Measurements from ENCODE around the gene MED27. TPM values are rescaled to one million over a fixed set of nuclear protein-coding genes. Genes with fewer than 3 reads are reported as not detected.

Gene MED27
- total RNA-seq, 1 donor, result 25.7 TPM

- H3K36me3 ChIP-seq (ENCODE audit: insufficient read depth, low read length), result peaks cover 8% of the 10 kb centered on the region
- H3K27ac ChIP-seq (ENCODE audit: low read depth, low read length), result no peak overlapping the region
- H2AFZ ChIP-seq (ENCODE audit: low read length), result no peak overlapping the region
- H3K4me2 ChIP-seq (ENCODE audit: insufficient read depth, low read length), result no peak overlapping the region
- no peaks in the 10 kb centered on the region for H3K27me3 ChIP-seq (ENCODE audit: insufficient read depth, low read length)
- DNase-seq (ENCODE audit: insufficient read length, low spot score, missing footprints), result peak; percentile 34
- TF ChIP-seq, protein P1, sequence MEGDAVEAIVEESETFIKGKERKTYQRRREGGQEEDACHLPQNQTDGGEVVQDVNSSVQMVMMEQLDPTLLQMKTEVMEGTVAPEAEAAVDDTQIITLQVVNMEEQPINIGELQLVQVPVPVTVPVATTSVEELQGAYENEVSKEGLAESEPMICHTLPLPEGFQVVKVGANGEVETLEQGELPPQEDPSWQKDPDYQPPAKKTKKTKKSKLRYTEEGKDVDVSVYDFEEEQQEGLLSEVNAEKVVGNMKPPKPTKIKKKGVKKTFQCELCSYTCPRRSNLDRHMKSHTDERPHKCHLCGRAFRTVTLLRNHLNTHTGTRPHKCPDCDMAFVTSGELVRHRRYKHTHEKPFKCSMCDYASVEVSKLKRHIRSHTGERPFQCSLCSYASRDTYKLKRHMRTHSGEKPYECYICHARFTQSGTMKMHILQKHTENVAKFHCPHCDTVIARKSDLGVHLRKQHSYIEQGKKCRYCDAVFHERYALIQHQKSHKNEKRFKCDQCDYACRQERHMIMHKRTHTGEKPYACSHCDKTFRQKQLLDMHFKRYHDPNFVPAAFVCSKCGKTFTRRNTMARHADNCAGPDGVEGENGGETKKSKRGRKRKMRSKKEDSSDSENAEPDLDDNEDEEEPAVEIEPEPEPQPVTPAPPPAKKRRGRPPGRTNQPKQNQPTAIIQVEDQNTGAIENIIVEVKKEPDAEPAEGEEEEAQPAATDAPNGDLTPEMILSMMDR (IDR thresholded peaks at IDR 0.05; ENCODE audit: extremely low read depth, low read depth, low read length), result no peak
- H3K79me2 ChIP-seq (ENCODE audit: insufficient read depth, low read length), result no peaks in the 10 kb centered on the region
- H3K4me3 ChIP-seq (ENCODE audit: insufficient read depth, low read length), result no peak overlapping the region
- no peaks in the 10 kb centered on the region for H3K9me3 ChIP-seq (ENCODE audit: low read depth, low read length)
- no peaks in the 10 kb centered on the region for H3K4me1 ChIP-seq (ENCODE audit: insufficient read depth, low read length)
- H4K20me1 ChIP-seq (ENCODE audit: insufficient read depth, low read length), result peaks cover 5% of the 10 kb centered on the region
Observed at GRCh38 chr9:131860430-131860829, 219.2 kb downstream of the MED27 start.

DNA sequence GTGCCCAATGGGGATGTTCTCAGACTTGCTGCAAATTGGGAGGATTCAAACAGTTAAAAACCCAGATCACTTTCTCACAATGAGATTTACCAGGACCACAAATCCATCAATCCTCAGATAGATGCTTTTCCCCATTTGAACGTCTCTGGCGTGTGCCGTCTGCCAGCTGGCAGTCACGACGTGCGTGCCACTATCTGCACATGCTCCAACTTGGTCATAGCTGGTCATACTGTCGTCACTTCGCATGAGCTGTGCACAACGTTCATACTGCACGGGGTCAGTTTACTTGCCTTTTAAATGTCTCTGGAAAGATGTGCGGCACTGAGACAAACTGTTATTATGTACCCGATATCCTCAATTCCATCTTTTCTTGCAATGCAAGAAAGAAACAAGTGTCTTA is 221.5 kb downstream of the MED27 start:
- Histone ChIP-seq H4K20me1 (ENCODE audit: insufficient read depth, low read length) (peaks cover 2% of the 10 kb centered on the region), H3K79me2 (ENCODE audit: insufficient read depth, low read length) (no peaks in the 10 kb centered on the region), H3K4me2 (ENCODE audit: insufficient read depth, low read length) (no peak overlapping the region), H3K27me3 (ENCODE audit: insufficient read depth, low read length) (no peaks in the 10 kb centered on the region), H3K4me3 (ENCODE audit: insufficient read depth, low read length) (no peak overlapping the region), H3K9me3 (ENCODE audit: low read depth, low read length) (no peaks in the 10 kb centered on the region), H3K36me3 (ENCODE audit: insufficient read depth, low read length) (peaks cover 8% of the 10 kb centered on the region), H3K27ac (ENCODE audit: low read depth, low read length) (no peak overlapping the region), H3K4me1 (ENCODE audit: insufficient read depth, low read length) (no peaks in the 10 kb centered on the region), H2AFZ (ENCODE audit: low read length) (no peak overlapping the region)
- TF ChIP-seq, protein P1 (IDR thresholded peaks at IDR 0.05; ENCODE audit: extremely low read depth, low read depth, low read length), result no peak
- peak; percentile 48 for DNase-seq (ENCODE audit: insufficient read length, low spot score, missing footprints)

- TF ChIP-seq, protein P1 (IDR thresholded peaks at IDR 0.05; ENCODE audit: extremely low read depth, low read depth, low read length), result no peak
- Histone ChIP-seq H3K4me1 (ENCODE audit: insufficient read depth, low read length) (no peaks in the 10 kb centered on the region), H2AFZ (ENCODE audit: low read length) (no peak overlapping the region), H3K9me3 (ENCODE audit: low read depth, low read length) (no peaks in the 10 kb centered on the region), H3K27me3 (ENCODE audit: insufficient read depth, low read length) (no peaks in the 10 kb centered on the region), H3K4me3 (ENCODE audit: insufficient read depth, low read length) (no peak overlapping the region), H3K36me3 (ENCODE audit: insufficient read depth, low read length) (peaks cover 4% of the 10 kb centered on the region), H4K20me1 (ENCODE audit: insufficient read depth, low read length) (no peaks in the 10 kb centered on the region), H3K79me2 (ENCODE audit: insufficient read depth, low read length) (no peaks in the 10 kb centered on the region), H3K4me2 (ENCODE audit: insufficient read depth, low read length) (no peak overlapping the region), H3K27ac (ENCODE audit: low read depth, low read length) (no peak overlapping the region)
- DNase-seq (ENCODE audit: insufficient read length, low spot score, missing footprints), result no peak
Observed at GRCh38 chr9:131856105-131856504, 223.6 kb downstream of the MED27 start.

DNA sequence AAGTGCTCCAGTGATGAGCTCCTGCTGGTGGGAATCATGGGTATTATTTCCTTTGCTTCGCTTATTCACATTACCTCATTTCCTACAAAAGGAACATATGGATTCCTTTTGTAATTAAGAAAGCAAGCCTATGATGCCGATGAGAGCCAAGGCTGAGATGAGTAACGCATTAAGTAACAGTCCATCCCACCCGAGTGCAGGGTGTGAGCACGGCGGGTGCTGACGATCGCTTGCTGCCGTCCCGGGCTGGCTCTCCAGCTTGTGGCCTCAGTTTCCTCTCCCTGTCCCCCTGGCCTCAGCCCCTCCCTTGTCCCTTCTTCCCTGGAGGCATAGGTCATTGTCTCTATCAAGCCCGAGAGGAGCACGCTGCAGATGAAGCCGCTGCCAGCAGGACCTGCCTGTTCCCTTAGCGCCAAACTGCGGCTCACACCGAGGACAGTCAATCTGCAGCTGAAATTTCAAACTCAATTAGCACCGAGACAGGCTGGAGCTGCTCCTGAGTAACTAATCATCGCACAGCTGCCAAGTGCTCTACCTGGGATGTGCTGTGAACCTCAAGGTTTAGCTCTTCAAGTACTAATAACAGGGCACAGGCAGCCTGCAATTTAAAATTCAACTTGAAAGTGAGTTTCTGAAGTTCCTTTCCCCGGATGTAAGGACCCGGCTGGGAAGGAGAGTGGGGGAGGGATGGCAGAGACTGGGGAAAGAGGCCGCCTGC is 224.6 kb downstream of the MED27 start:
- Histone ChIP-seq H3K4me3 (ENCODE audit: insufficient read depth, low read length) (no peak overlapping the region), H3K36me3 (ENCODE audit: insufficient read depth, low read length) (no peaks in the 10 kb centered on the region), H3K27ac (ENCODE audit: low read depth, low read length) (no peak overlapping the region), H3K27me3 (ENCODE audit: insufficient read depth, low read length) (no peaks in the 10 kb centered on the region), H4K20me1 (ENCODE audit: insufficient read depth, low read length) (no peaks in the 10 kb centered on the region), H3K79me2 (ENCODE audit: insufficient read depth, low read length) (no peaks in the 10 kb centered on the region), H3K4me2 (ENCODE audit: insufficient read depth, low read length) (no peak overlapping the region), H2AFZ (ENCODE audit: low read length) (no peak overlapping the region), H3K9me3 (ENCODE audit: low read depth, low read length) (no peaks in the 10 kb centered on the region), H3K4me1 (ENCODE audit: insufficient read depth, low read length) (no peaks in the 10 kb centered on the region)
- TF ChIP-seq, protein P1 (IDR thresholded peaks at IDR 0.05; ENCODE audit: extremely low read depth, low read depth, low read length), result no peak
- DNase-seq (ENCODE audit: insufficient read length, low spot score, missing footprints), result no peak
